ENCODE data around the gene MED20. TPM values are rescaled to one million over a fixed set of nuclear protein-coding genes. Genes with fewer than 3 reads are reported as not detected.

The MED20 gene
- total and polyA plus RNA-seq, 2 of the 8 experiments (the other 6 are each of a cell fraction or from before 2014, with no cell fraction given) = 38.7 to 51.8 TPM

- Histone ChIP-seq H3K18ac (ENCODE audit: extremely low read depth, low read length) (peak overlapping the region; percentile 55), H3K36me3 (ENCODE audit: control insufficient read depth in 2 of 4, insufficient read depth in 4 of 4, low read length in 3 of 4) (peaks cover 0 to 2% (median 0%) of the 10 kb centered on the region in 4 experiments; a peak in 1 of 8 replicates), H3K9me3 (ENCODE audit: insufficient read depth in 2 of 2, low read depth in 1 of 2, low read length in 1 of 2) (no peaks in the 10 kb centered on the region), H2BK5ac (ENCODE audit: low read depth, low read length) (peak overlapping the region; percentile 63; the same call in 1 of the 2 replicates), H2AK5ac (ENCODE audit: low read depth, low read length) (no peak overlapping the region), H3K9ac (replicated peaks in 1 of 4; ENCODE audit: extremely low read depth in 1 of 4, low read depth in 3 of 4, low read length in 3 of 4) (peak overlapping the region in 2 of 4 experiments; percentile 26 to 48; a peak in 4 of 7 replicates), H3K27me3 (replicated peaks in 1 of 4; ENCODE audit: control insufficient read depth in 3 of 4, extremely low read depth in 1 of 4, insufficient read depth in 3 of 4, low read length in 3 of 4) (no peaks in the 10 kb centered on the region), H4K5ac (ENCODE audit: insufficient read length, low read depth, low read length) (no peak overlapping the region), H3K23ac (ENCODE audit: insufficient read length) (no peak overlapping the region), H3K4ac (replicated peaks; ENCODE audit: insufficient read length, low read depth, low read length) (no peak overlapping the region), H2BK15ac (ENCODE audit: low read length) (no peak overlapping the region), H3K27ac (ENCODE audit: low read depth, low read length) (no peak overlapping the region), H3K23me2 (ENCODE audit: low read depth, low read length) (peaks cover 17% of the 10 kb centered on the region), H4K8ac (ENCODE audit: extremely low read depth, insufficient read depth, low read length) (no peak overlapping the region; the same call in 1 of the 2 replicates), H3K4me1 (replicated peaks in 1 of 4; ENCODE audit: control insufficient read depth in 3 of 4, insufficient read depth in 4 of 4, low read length in 3 of 4) (peaks cover 6 to 31% (median 23%) of the 10 kb centered on the region in 4 experiments), H2BK12ac (ENCODE audit: low read depth, low read length) (peak overlapping the region; percentile 99; the same call in 1 of the 2 replicates), H3K14ac (ENCODE audit: insufficient read length) (no peak overlapping the region), H3K4me3 (ENCODE audit: extremely low read depth in 1 of 4, insufficient read depth in 2 of 4, low read depth in 3 of 4, low read length in 4 of 4) (peak overlapping the region; percentile 69 to 91 (median 84)), H2AFZ (ENCODE audit: low read length) (no peak overlapping the region), H4K91ac (replicated peaks; ENCODE audit: insufficient read length, low read length) (peak overlapping the region; percentile 36), H3K79me2 (ENCODE audit: control insufficient read depth in 1 of 2, insufficient read depth in 2 of 2, low read length in 2 of 2) (peaks cover 0 to 10% of the 10 kb centered on the region in 2 experiments; a peak in 1 of 4 replicates), H4K20me1 (replicated peaks in 1 of 2; ENCODE audit: control insufficient read depth in 1 of 2, insufficient read depth in 2 of 2, low read length in 2 of 2) (no peaks in the 10 kb centered on the region), H3K79me1 (ENCODE audit: low read depth, low read length) (peaks cover 2% of the 10 kb centered on the region; the same call in 1 of the 2 replicates), H3K4me2 (ENCODE audit: insufficient read depth in 1 of 2, low read depth in 2 of 2, low read length in 2 of 2) (peak overlapping the region; percentile 98 to 99), H3K56ac (replicated peaks; ENCODE audit: insufficient read length, low read depth, low read length) (peak overlapping the region; percentile 23), H2BK20ac (ENCODE audit: low read length) (0 out of 2 replicates have a peak overlapping the region, but pooled peaks have one; percentile 75), H2BK120ac (replicated peaks; ENCODE audit: low read depth, low read length) (no peak overlapping the region)
- DNase-seq (ENCODE audit: low read depth in 1 of 2, low spot score in 2 of 2) (peak in 1 of 2 experiments; percentile 74), FAIRE-seq (no peak)
- ChIA-PET POLR2A (ENCODE audit: partially characterized antibody) (interaction anchor here (1.0 to 16.6 kb wide), 8 partner anchors 8 to 105 kb away, joined by 3 to 235 read pairs (median 6); partner anchors contain the start of genes BYSL, MED20 and TAF8), CTCF (ENCODE audit: partially characterized antibody) (interaction anchor here (0.6 to 13.7 kb wide), 11 partner anchors 8 to 606 kb away, joined by 3 to 219 read pairs (median 5); partner anchors contain the start of genes BYSL, MED20 and USP49)
- WGBS, 2 experiments (ENCODE audit: extremely low coverage in 1 of 2, insufficient coverage in 1 of 2, insufficient read length in 1 of 2, insufficient replicate concordance in 2 of 2, low coverage in 1 of 2, low lambda C conversion rate in 2 of 2, missing lambda C conversion rate in 1 of 2) = 2% methylated on average over 34 of the region's 38 CpGs; no CpG with 5 or more reads in 1 of the 2 experiments
- TF ChIP-seq NRF1 (IDR thresholded peaks at IDR 0.05; ENCODE audit: low read depth, low read length) (no peak), CEBPB (IDR thresholded peaks at IDR 0.05; ENCODE audit: low read depth, low read length) (no peak), E2F6 (IDR thresholded peaks at IDR 0.05) (no peak), MAX (IDR thresholded peaks at IDR 0.05) (0 out of 2 replicates have a peak, but pooled peaks have one; percentile 2), CHD2 (IDR thresholded peaks at IDR 0.05; ENCODE audit: low read length) (no peak), BACH1 (IDR thresholded peaks at IDR 0.05; ENCODE audit: low read length) (no peak), ASH2L (IDR thresholded peaks at IDR 0.05; ENCODE audit: low read length) (peak; percentile 68), CBX8 (IDR thresholded peaks at IDR 0.05; ENCODE audit: borderline replicate concordance, low read depth, low read length) (no peak), RBBP5 (IDR thresholded peaks at IDR 0.05; ENCODE audit: borderline replicate concordance, low read depth, low read length) (0 out of 2 replicates have a peak, but pooled peaks have one; percentile 26), PHF8 (conservative IDR thresholded peaks at IDR 0.05; ENCODE audit: low read depth, low read length) (0 out of 2 replicates have a peak, but pooled peaks have one; percentile 28), KDM5A (IDR thresholded peaks at IDR 0.05; ENCODE audit: low read length) (no peak)
These were observed 19.9 kb upstream of the MED20 start for GRCh38 chr6:41940759-41941279.
